ENCODE measurements around the gene NDUFV1. TPM values are rescaled to one million over a fixed set of nuclear protein-coding genes. Genes with fewer than 3 reads are reported as not detected.

Gene NDUFV1
- total and polyA plus RNA-seq, 2 of the 4 experiments (the other 2 are of a cell fraction) = 120 to 133 TPM

DNA sequence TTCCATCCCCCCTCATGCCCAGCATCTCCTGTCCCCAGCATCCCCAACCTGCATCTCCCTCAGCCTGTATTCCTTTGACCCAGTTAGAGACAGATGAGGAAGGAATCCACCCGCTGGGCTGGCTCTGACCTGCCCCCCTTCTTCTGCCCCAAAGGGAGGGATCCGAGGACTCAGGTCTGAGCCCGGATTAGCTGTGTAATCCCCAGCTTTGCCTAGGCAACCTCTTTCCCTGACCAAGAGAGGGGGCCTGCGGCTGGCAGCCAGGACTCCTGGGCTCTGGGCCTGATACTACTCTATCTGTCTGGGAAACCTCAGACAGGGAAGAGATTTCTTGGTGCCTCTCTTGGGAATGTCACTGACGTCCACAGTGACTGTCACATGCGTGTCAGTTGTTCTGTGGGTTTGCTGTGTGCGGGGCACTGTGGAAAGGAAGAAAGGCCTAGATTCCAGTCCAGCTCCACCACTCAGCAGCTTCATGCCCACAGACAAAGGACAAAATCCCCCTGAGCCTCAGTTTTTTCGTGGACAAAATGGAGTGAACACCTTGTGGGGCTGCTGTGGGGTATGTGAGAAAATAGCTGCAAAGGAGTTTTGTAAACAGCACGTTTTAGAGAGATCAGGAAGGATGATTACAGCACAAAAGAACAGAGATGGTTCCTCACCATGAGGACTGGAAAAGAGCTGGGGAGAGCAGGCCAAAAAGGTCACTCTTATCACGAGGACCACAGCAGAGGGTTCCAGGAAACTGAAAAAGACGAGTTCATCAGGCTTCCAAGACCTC is 1.3 kb upstream of the NDUFV1 start:
- dilution Hi-C loops (cut with HindIII; ENCODE audit: low sequenced_read_pairs, unreplicated experiment) = no loop called here
- WGBS, 2 experiments (ENCODE audit: extremely low coverage in 2 of 2, insufficient read length in 1 of 2) = 30% methylated on average over 3 of the region's 11 CpGs; no CpG with 5 or more reads in 1 of the 2 experiments
- H3K14ac ChIP-seq (replicated peaks; ENCODE audit: low read depth, low read length) = no peak overlapping the region

More for the DNA sequence above, 1.3 kb upstream of the NDUFV1 start:
- Histone ChIP-seq H3K27me3 (ENCODE audit: control insufficient read depth, insufficient read depth, low read length) (peaks cover 8% of the 10 kb centered on the region), H4K91ac (ENCODE audit: insufficient read depth, low read depth, low read length) (no peak overlapping the region), H4K5ac (ENCODE audit: low read depth, low read length) (peak overlapping the region; percentile 75), H3K56ac (ENCODE audit: extremely low read depth, insufficient read depth, low read length) (no peak overlapping the region), H3K9me1 (ENCODE audit: insufficient read depth, low read length) (no peaks in the 10 kb centered on the region), H2BK120ac (ENCODE audit: low read depth, low read length) (no peak overlapping the region), H2BK5ac (ENCODE audit: low read depth, low read length, poor library complexity, severe bottlenecking) (no peak overlapping the region), H4K8ac (ENCODE audit: low read depth in 2 of 2, low read length in 2 of 2) (peak overlapping the region; percentile 80 to 93; a peak in 2 of 4 replicates), H3K4me1 (ENCODE audit: control insufficient read depth, insufficient read depth, low read length) (peaks cover 6% of the 10 kb centered on the region; the same call in 1 of the 2 replicates), H3K27ac (ENCODE audit: insufficient read depth, low read length) (no peak overlapping the region), H3K36me3 (ENCODE audit: control insufficient read depth, insufficient read depth, low read length) (peaks cover 12% of the 10 kb centered on the region), H3K23ac (ENCODE audit: low read depth, low read length) (no peak overlapping the region), H3K4ac (ENCODE audit: low read depth, low read length) (no peak overlapping the region), H2BK20ac (ENCODE audit: low read depth, low read length) (no peak overlapping the region), H3K18ac (ENCODE audit: low read depth, low read length) (no peak overlapping the region), H3K79me1 (ENCODE audit: low read depth in 1 of 2, low read length in 2 of 2) (peaks cover 18 to 22% of the 10 kb centered on the region in 2 experiments), H3K4me3 (ENCODE audit: insufficient read depth, low read depth, low read length) (no peak overlapping the region), H4K20me1 (ENCODE audit: insufficient read depth, low read length) (no peaks in the 10 kb centered on the region), H2BK15ac (ENCODE audit: low read depth, low read length) (no peak overlapping the region), H2AK9ac (replicated peaks; ENCODE audit: low read depth, low read length, poor library complexity) (peak overlapping the region; percentile 56), H2AFZ (replicated peaks; ENCODE audit: low read length, poor library complexity) (peak overlapping the region; percentile 96), H3K9me3 (ENCODE audit: control insufficient read depth, insufficient read depth, low read length) (0 out of 2 replicates have a peak, but pooled peaks cover 4% of the 10 kb centered on the region), H3K4me2 (ENCODE audit: low read depth, low read length) (no peak overlapping the region), H3K9ac (ENCODE audit: low read depth, low read length) (no peak overlapping the region), H2AK5ac (ENCODE audit: low read depth, low read length) (no peak overlapping the region)
- DNase-seq (no peak), ATAC-seq (ENCODE audit: low read depth) (no peak)
- no TSS peak for BruUV-seq (replicated peaks)
- ChIA-PET POLR2A (ENCODE audit: unreplicated experiment) (no interaction called here), CTCF (no interaction called here)
- intact Hi-C loops (cut with micrococcal nuclease) (no loop called here), in situ Hi-C loops (cut with MboI; ENCODE audit: low sequenced_read_pairs) (no loop called here)
- no peak for TF ChIP-seq CHD1 (IDR thresholded peaks at IDR 0.05; ENCODE audit: low read depth, low read length)
- no peak for TF ChIP-seq BHLHE40 (IDR thresholded peaks at IDR 0.05; ENCODE audit: low read depth, low read length)
- no peak for TF ChIP-seq CEBPB (IDR thresholded peaks at IDR 0.05; ENCODE audit: low read depth, low read length)
- TF ChIP-seq POLR2A (IDR thresholded peaks at IDR 0.05; ENCODE audit: low read depth, low read length) = no peak
- no peak for TF ChIP-seq SMC3 (IDR thresholded peaks at IDR 0.05; ENCODE audit: low read depth, low read length)
- no peak for TF ChIP-seq MXI1 (IDR thresholded peaks at IDR 0.05; ENCODE audit: borderline replicate concordance, low read depth, low read length)
- TF ChIP-seq, protein P1, sequence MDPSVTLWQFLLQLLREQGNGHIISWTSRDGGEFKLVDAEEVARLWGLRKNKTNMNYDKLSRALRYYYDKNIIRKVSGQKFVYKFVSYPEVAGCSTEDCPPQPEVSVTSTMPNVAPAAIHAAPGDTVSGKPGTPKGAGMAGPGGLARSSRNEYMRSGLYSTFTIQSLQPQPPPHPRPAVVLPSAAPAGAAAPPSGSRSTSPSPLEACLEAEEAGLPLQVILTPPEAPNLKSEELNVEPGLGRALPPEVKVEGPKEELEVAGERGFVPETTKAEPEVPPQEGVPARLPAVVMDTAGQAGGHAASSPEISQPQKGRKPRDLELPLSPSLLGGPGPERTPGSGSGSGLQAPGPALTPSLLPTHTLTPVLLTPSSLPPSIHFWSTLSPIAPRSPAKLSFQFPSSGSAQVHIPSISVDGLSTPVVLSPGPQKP (IDR thresholded peaks at IDR 0.05; ENCODE audit: borderline replicate concordance, low read depth, low read length) = no peak
- no peak for TF ChIP-seq RCOR1 (IDR thresholded peaks at IDR 0.05; ENCODE audit: insufficient replicate concordance, low read length)
- TF ChIP-seq NFE2L2 (IDR thresholded peaks at IDR 0.05; ENCODE audit: low read depth, low read length) = no peak
- TF ChIP-seq, protein P2, sequence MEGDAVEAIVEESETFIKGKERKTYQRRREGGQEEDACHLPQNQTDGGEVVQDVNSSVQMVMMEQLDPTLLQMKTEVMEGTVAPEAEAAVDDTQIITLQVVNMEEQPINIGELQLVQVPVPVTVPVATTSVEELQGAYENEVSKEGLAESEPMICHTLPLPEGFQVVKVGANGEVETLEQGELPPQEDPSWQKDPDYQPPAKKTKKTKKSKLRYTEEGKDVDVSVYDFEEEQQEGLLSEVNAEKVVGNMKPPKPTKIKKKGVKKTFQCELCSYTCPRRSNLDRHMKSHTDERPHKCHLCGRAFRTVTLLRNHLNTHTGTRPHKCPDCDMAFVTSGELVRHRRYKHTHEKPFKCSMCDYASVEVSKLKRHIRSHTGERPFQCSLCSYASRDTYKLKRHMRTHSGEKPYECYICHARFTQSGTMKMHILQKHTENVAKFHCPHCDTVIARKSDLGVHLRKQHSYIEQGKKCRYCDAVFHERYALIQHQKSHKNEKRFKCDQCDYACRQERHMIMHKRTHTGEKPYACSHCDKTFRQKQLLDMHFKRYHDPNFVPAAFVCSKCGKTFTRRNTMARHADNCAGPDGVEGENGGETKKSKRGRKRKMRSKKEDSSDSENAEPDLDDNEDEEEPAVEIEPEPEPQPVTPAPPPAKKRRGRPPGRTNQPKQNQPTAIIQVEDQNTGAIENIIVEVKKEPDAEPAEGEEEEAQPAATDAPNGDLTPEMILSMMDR (conservative IDR thresholded peaks at IDR 0.05; ENCODE audit: low read depth, low read length) = no peak
- TF ChIP-seq MAFK (IDR thresholded peaks at IDR 0.05; ENCODE audit: low read depth, low read length) = no peak
- TF ChIP-seq MAZ (IDR thresholded peaks at IDR 0.05; ENCODE audit: borderline replicate concordance, low read depth, low read length) = no peak
- no peak for TF ChIP-seq RAD21 (IDR thresholded peaks at IDR 0.05; ENCODE audit: low read length)
- TF ChIP-seq, protein P3, sequence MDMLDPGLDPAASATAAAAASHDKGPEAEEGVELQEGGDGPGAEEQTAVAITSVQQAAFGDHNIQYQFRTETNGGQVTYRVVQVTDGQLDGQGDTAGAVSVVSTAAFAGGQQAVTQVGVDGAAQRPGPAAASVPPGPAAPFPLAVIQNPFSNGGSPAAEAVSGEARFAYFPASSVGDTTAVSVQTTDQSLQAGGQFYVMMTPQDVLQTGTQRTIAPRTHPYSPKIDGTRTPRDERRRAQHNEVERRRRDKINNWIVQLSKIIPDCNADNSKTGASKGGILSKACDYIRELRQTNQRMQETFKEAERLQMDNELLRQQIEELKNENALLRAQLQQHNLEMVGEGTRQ (IDR thresholded peaks at IDR 0.05; ENCODE audit: low read depth, low read length) = no peak
